Non-pigmented ciliary epithelial cell (primary cell): ENCODE measurements around the gene SLC39A5.
"Not testable (repeated sequence)": the region's sequence is repeated elsewhere in the genome, so short reads cannot be mapped to it uniquely, and the experiment has no call there.

Experiments
- DNase-seq: peaks from one replicate; pipeline ENCODE4 v3.0.0-alpha.2; 2010; ENCODE audit warnings: low read depth

The SLC39A5 gene

GRCh38 chr12:56280849-56281248, 51.0 kb downstream of the SLC39A5 start:
- DNase-seq: no peak

GRCh38 chr12:56282030-56282429, 52.2 kb downstream of the SLC39A5 start:
- no peak for DNase-seq

- DNase-seq: no peak
Measured at GRCh38 chr12:56282579-56282978, 52.7 kb downstream of the SLC39A5 start.

GRCh38 chr12:56284263-56284662, 54.4 kb downstream of the SLC39A5 start:
- not testable (repeated sequence) for DNase-seq

GRCh38 chr12:56286044-56286830, 56.4 kb downstream of the SLC39A5 start:
- DNase-seq: no peak
